Naive thymus-derived CD4-positive, alpha-beta T cell (primary cell): Measurements from ENCODE around the gene MPPED2. TPM values are rescaled to one million over a fixed set of nuclear protein-coding genes. Genes with fewer than 3 reads are reported as not detected.

Experiments
- ATAC-seq: fragments of 150-1000 bp; cut with Tn5 transposase; 2 replicates; pipeline ENCODE4 v1.10.0; 2021; ENCODE audit warnings: mild to moderate bottlenecking, moderate library complexity
- CTCF ChIA-PET: fragments of 350-600 bp; sonication (Branson Sonifier 250); formaldehyde crosslinking; loops from one replicate; lab custom pipeline; 2021; ENCODE audit warnings: antibody characterized with exemption; lab: Charles Lee
- POLR2A ChIA-PET: fragments of 350-600 bp; sonication (Branson Sonifier 250); formaldehyde crosslinking; loops from one replicate; lab custom pipeline; 2021; ENCODE audit warnings: antibody characterized with exemption, inconsistent platforms; lab: Charles Lee
- DNase-seq, 9 donors: peaks; one replicate each; pipeline versions ENCODE4 v3.0.0 to v3.0.0-alpha.2; 2020 to 2022; ENCODE audit warnings: mixed read lengths in 1 of 9
- H3K27ac ChIP-seq: one replicate; pipeline ENCODE4 v1.7.0; 2013; ENCODE audit warnings: mild to moderate bottlenecking, low read depth, low read length, moderate library complexity
- H3K27me3 ChIP-seq, 2 donors: one replicate each; pipeline ENCODE4 v1.7.0; 2013; ENCODE audit warnings: low read length in 2 of 2, mild to moderate bottlenecking in 2 of 2, moderate library complexity in 2 of 2; ENCODE audit not compliant: control insufficient read depth in 2 of 2, insufficient read depth in 2 of 2
- H3K36me3 ChIP-seq, 3 experiments: 1 replicate in 2 of 3; 2 replicates in 1 of 3; pipeline ENCODE4 v1.7.0; 2013; ENCODE audit warnings: low read length in 3 of 3, mild to moderate bottlenecking in 3 of 3, moderate library complexity in 1 of 3; ENCODE audit not compliant: insufficient read depth in 3 of 3, control insufficient read depth in 2 of 3
- H3K4me1 ChIP-seq, 2 donors: one replicate each; pipeline ENCODE4 v1.7.0; 2013; ENCODE audit warnings: low read length in 2 of 2, mild to moderate bottlenecking in 2 of 2, moderate library complexity in 1 of 2; ENCODE audit not compliant: control insufficient read depth in 2 of 2, insufficient read depth in 2 of 2
- H3K4me3 ChIP-seq: 2 replicates; pipeline ENCODE4 v1.7.0; 2013; ENCODE audit warnings: mild to moderate bottlenecking, low read length
- H3K9me3 ChIP-seq, 3 experiments: 1 replicate in 2 of 3; 2 replicates in 1 of 3; pipeline ENCODE4 v1.7.0; 2013; ENCODE audit warnings: low read length in 3 of 3; ENCODE audit not compliant: control insufficient read depth in 2 of 3
- H3K27ac Mint-ChIP-seq, 9 donors: one replicate each; pipeline ENCODE4 v1.8.0; 2020 to 2022; ENCODE audit warnings: mixed read lengths in 9 of 9, mild to moderate bottlenecking in 8 of 9, moderate library complexity in 5 of 9, inconsistent platforms in 2 of 9
- H3K27me3 Mint-ChIP-seq, 5 donors: one replicate each; pipeline ENCODE4 v1.8.0; 2021 to 2022; ENCODE audit warnings: mixed read lengths in 5 of 5, mild to moderate bottlenecking in 1 of 5
- H3K36me3 Mint-ChIP-seq, 5 donors: one replicate each; pipeline ENCODE4 v1.8.0; 2020 to 2022; ENCODE audit warnings: mixed read lengths in 5 of 5, mild to moderate bottlenecking in 3 of 5, inconsistent platforms in 1 of 5
- H3K4me1 Mint-ChIP-seq, 7 donors: one replicate each; pipeline ENCODE4 v1.8.0; 2020 to 2022; ENCODE audit warnings: mixed read lengths in 7 of 7, mild to moderate bottlenecking in 3 of 7, inconsistent platforms in 1 of 7
- H3K4me3 Mint-ChIP-seq, 10 donors: one replicate each; pipeline ENCODE4 v1.8.0; 2020 to 2022; ENCODE audit warnings: mild to moderate bottlenecking in 10 of 10, mixed read lengths in 10 of 10, moderate library complexity in 6 of 10, inconsistent platforms in 2 of 10
- H3K9me3 Mint-ChIP-seq, 11 donors: one replicate each; pipeline ENCODE4 v1.8.0; 2020 to 2022; ENCODE audit warnings: mixed read lengths in 11 of 11, mild to moderate bottlenecking in 4 of 11, inconsistent platforms in 1 of 11, moderate library complexity in 1 of 11
- intact Hi-C, 2 donors: fragments of 100-400 bp; cut with micrococcal nuclease; formaldehyde crosslinking; loops; one replicate each; pipeline ENCODE4 v1.15.1; 2023
- polyA plus RNA-seq, 2 donors: library from polyadenylated mRNA; unstranded; fragments of 300-500 nt; fragmentation: Illumina TruSeq; gene quantifications; one replicate each; pipeline ENCODE4 v1.2.3, GENCODE V29; 2021
- total RNA-seq, 6 experiments: library from RNA in 5 of 6; stranded (reverse) in 5 of 6; gene quantifications; 1 replicate in 5 of 6; 2 replicates in 1 of 6; pipeline ENCODE4 v1.2.3 and lab custom pipeline; 2021 to 2026

The MPPED2 gene
- total and polyA plus RNA-seq, 7 experiments from 2014 or later = 0.09 to 3.5 (median 1.3) TPM; not detected in 2

- Mint-ChIP-seq H3K27me3 (peaks cover 0 to 20% (median 15%) of the 10 kb centered on the region in 5 donors), H3K27ac (no peak overlapping the region), H3K36me3 (no peaks in the 10 kb centered on the region), H3K4me1 (no peaks in the 10 kb centered on the region), H3K4me3 (no peak overlapping the region), H3K9me3 (no peaks in the 10 kb centered on the region)
- CTCF ChIA-PET = interaction anchor here (1.1 kb wide), 1 partner anchor 37 kb away, joined by 3 read pairs; no protein-coding TSS in a partner anchor
- ATAC-seq (no peak), DNase-seq (no peak)
- POLR2A ChIA-PET = no interaction called here
- Histone ChIP-seq H3K36me3 (no peaks in the 10 kb centered on the region), H3K27me3 (no peaks in the 10 kb centered on the region), H3K4me3 (no peak overlapping the region), H3K9me3 (no peaks in the 10 kb centered on the region), H3K4me1 (no peaks in the 10 kb centered on the region), H3K27ac (no peak overlapping the region)
- intact Hi-C loops = no loop called here
These were observed 208.8 kb downstream of the MPPED2 start for GRCh38 chr11:30377347-30377746.

GRCh38 chr11:30370164-30370563, 216.0 kb downstream of the MPPED2 start:
- ChIA-PET CTCF (no interaction called here), POLR2A (no interaction called here)
- Mint-ChIP-seq H3K36me3 (no peaks in the 10 kb centered on the region), H3K27ac (no peak overlapping the region), H3K9me3 (no peaks in the 10 kb centered on the region), H3K4me3 (no peak overlapping the region), H3K4me1 (no peaks in the 10 kb centered on the region), H3K27me3 (peaks cover 5 to 38% (median 5%) of the 10 kb centered on the region in 5 donors)
- no peak overlapping the region for H3K27ac ChIP-seq
- H3K27me3 ChIP-seq = no peaks in the 10 kb centered on the region
- intact Hi-C loops = no loop called here
- no peaks in the 10 kb centered on the region for H3K4me1 ChIP-seq
- no peak overlapping the region for H3K4me3 ChIP-seq
- ATAC-seq (no peak), DNase-seq (no peak)
- no peaks in the 10 kb centered on the region for H3K36me3 ChIP-seq
- no peaks in the 10 kb centered on the region for H3K9me3 ChIP-seq

- Mint-ChIP-seq H3K27ac (no peak overlapping the region), H3K4me3 (no peak overlapping the region), H3K36me3 (no peaks in the 10 kb centered on the region), H3K4me1 (no peaks in the 10 kb centered on the region), H3K27me3 (peaks cover 0 to 26% (median 4%) of the 10 kb centered on the region in 5 donors), H3K9me3 (no peaks in the 10 kb centered on the region)
- Histone ChIP-seq H3K27me3 (no peaks in the 10 kb centered on the region), H3K9me3 (no peaks in the 10 kb centered on the region), H3K36me3 (no peaks in the 10 kb centered on the region), H3K4me1 (no peaks in the 10 kb centered on the region), H3K27ac (no peak overlapping the region), H3K4me3 (no peak overlapping the region)
- DNase-seq (no peak), ATAC-seq (no peak)
- ChIA-PET CTCF (no interaction called here), POLR2A (no interaction called here)
- intact Hi-C loops = no loop called here
These were observed 217.8 kb downstream of the MPPED2 start for GRCh38 chr11:30368394-30368793.

- H3K4me1 Mint-ChIP-seq = no peaks in the 10 kb centered on the region
- no peaks in the 10 kb centered on the region for H3K36me3 ChIP-seq
- peaks cover 0 to 6% (median 3%) of the 10 kb centered on the region in 5 donors for H3K27me3 Mint-ChIP-seq
- no peak overlapping the region for H3K27ac ChIP-seq
- H3K36me3 Mint-ChIP-seq = no peaks in the 10 kb centered on the region
- CTCF ChIA-PET = no interaction called here
- H3K4me3 Mint-ChIP-seq = no peak overlapping the region
- no peak overlapping the region for H3K27ac Mint-ChIP-seq
- H3K4me3 ChIP-seq = no peak overlapping the region
- H3K4me1 ChIP-seq = no peaks in the 10 kb centered on the region
- DNase-seq (no peak), ATAC-seq (no peak)
- POLR2A ChIA-PET = no interaction called here
- peaks cover 0 to 2% (median 0%) of the 10 kb centered on the region in 11 donors for H3K9me3 Mint-ChIP-seq
- no peaks in the 10 kb centered on the region for H3K9me3 ChIP-seq
- intact Hi-C loops = no loop called here
- H3K27me3 ChIP-seq = no peaks in the 10 kb centered on the region
These were observed 220.2 kb downstream of the MPPED2 start for GRCh38 chr11:30365793-30366517.

- H3K4me1 ChIP-seq = no peaks in the 10 kb centered on the region
- DNase-seq (no peak), ATAC-seq (no peak)
- H3K27ac ChIP-seq = no peak overlapping the region
- no peaks in the 10 kb centered on the region for H3K36me3 Mint-ChIP-seq
- intact Hi-C loops = no loop called here
- no peaks in the 10 kb centered on the region for H3K4me1 Mint-ChIP-seq
- no peaks in the 10 kb centered on the region for H3K9me3 ChIP-seq
- no peak overlapping the region for H3K4me3 ChIP-seq
- H3K4me3 Mint-ChIP-seq = no peak overlapping the region
- CTCF ChIA-PET = no interaction called here
- H3K27me3 ChIP-seq = no peaks in the 10 kb centered on the region
- POLR2A ChIA-PET = no interaction called here
- H3K27me3 Mint-ChIP-seq = peaks cover 0 to 6% (median under 1%) of the 10 kb centered on the region in 5 donors
- no peak overlapping the region for H3K27ac Mint-ChIP-seq
- H3K9me3 Mint-ChIP-seq = peaks cover 0 to 2% (median 0%) of the 10 kb centered on the region in 11 donors
- H3K36me3 ChIP-seq = no peaks in the 10 kb centered on the region
These were observed 221.2 kb downstream of the MPPED2 start for GRCh38 chr11:30364837-30365482.

- Histone ChIP-seq H3K27ac (no peak overlapping the region), H3K4me3 (no peak overlapping the region), H3K36me3 (no peaks in the 10 kb centered on the region), H3K4me1 (no peaks in the 10 kb centered on the region), H3K9me3 (no peaks in the 10 kb centered on the region), H3K27me3 (no peaks in the 10 kb centered on the region)
- ChIA-PET POLR2A (no interaction called here), CTCF (no interaction called here)
- Mint-ChIP-seq H3K27me3 (peaks cover 0 to 6% (median 0%) of the 10 kb centered on the region in 5 donors), H3K4me3 (no peak overlapping the region), H3K4me1 (no peaks in the 10 kb centered on the region), H3K27ac (no peak overlapping the region), H3K9me3 (peaks cover 0 to 2% (median 0%) of the 10 kb centered on the region in 11 donors), H3K36me3 (no peaks in the 10 kb centered on the region)
- intact Hi-C loops = no loop called here
- no peak for ATAC-seq
- no peak for DNase-seq
These were observed 221.9 kb downstream of the MPPED2 start for GRCh38 chr11:30364139-30364836.
